ENCODE data around the gene WEE1.
A peak's percentile ranks its signal among the peaks of the same experiment; 100 is the strongest.

DNA sequence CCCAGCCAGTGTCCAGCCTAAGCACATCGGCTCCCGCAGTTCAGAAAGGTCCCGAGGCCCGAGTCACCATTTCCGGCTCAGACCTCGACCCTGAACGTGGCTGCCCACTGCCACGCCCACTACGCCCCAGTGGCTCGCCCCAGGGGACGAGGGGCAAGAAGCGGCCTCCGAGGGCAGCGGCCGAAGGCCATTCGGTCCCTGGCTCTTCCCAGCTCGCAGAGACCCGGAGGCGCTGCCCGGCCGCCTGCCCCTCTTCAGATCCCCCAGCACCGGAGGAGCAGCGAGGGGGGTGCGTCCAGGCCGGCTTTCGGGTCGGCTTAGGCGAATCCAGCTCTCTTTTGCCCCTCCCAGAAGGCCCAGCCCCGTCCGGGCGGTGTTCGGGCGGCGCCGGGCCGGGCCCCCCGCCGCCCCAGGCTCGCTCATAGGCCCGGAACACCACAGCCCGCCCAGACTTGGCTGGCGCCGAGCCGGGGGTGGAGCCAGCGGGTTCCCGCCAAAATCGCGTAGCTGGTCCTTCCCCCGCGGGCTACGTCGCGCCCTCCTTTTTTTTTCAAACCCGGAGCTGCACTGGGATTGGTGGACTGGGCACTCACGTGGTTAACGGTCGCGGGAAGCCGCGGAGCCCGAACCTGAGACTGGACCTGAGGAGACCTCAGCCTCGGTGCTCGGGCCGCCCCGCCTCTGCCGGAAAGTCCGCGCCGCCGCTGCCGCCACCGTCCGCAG is at the start of gene WEE1:
- TF ChIP-seq ARNTL (CRISPR knock-in tag; IDR thresholded peaks at IDR 0.05; ENCODE audit: borderline replicate concordance, low read depth) (no peak), ISL1 (CRISPR knock-in tag; IDR thresholded peaks at IDR 0.05) (no peak), ZFP3 (CRISPR knock-in tag; IDR thresholded peaks at IDR 0.05) (no peak), ZNF8 (CRISPR knock-in tag; IDR thresholded peaks at IDR 0.05) (no peak), SNAI2 (CRISPR knock-in tag; IDR thresholded peaks at IDR 0.05) (no peak), OSR1 (CRISPR knock-in tag; IDR thresholded peaks at IDR 0.05) (no peak), ZNF565 (CRISPR knock-in tag; conservative IDR thresholded peaks at IDR 0.05; ENCODE audit: low read depth) (no peak), ZFP30 (CRISPR knock-in tag; IDR thresholded peaks at IDR 0.05) (no peak), ZC3H10 (CRISPR knock-in tag; IDR thresholded peaks at IDR 0.05) (no peak), RARB (CRISPR knock-in tag; IDR thresholded peaks at IDR 0.05) (no peak)
- TF ChIP-seq, protein P1, sequence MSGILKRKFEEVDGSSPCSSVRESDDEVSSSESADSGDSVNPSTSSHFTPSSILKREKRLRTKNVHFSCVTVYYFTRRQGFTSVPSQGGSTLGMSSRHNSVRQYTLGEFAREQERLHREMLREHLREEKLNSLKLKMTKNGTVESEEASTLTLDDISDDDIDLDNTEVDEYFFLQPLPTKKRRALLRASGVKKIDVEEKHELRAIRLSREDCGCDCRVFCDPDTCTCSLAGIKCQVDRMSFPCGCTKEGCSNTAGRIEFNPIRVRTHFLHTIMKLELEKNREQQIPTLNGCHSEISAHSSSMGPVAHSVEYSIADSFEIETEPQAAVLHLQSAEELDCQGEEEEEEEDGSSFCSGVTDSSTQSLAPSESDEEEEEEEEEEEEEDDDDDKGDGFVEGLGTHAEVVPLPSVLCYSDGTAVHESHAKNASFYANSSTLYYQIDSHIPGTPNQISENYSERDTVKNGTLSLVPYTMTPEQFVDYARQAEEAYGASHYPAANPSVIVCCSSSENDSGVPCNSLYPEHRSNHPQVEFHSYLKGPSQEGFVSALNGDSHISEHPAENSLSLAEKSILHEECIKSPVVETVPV (CRISPR knock-in tag; IDR thresholded peaks at IDR 0.05), result no peak
- TF ChIP-seq, protein P2, sequence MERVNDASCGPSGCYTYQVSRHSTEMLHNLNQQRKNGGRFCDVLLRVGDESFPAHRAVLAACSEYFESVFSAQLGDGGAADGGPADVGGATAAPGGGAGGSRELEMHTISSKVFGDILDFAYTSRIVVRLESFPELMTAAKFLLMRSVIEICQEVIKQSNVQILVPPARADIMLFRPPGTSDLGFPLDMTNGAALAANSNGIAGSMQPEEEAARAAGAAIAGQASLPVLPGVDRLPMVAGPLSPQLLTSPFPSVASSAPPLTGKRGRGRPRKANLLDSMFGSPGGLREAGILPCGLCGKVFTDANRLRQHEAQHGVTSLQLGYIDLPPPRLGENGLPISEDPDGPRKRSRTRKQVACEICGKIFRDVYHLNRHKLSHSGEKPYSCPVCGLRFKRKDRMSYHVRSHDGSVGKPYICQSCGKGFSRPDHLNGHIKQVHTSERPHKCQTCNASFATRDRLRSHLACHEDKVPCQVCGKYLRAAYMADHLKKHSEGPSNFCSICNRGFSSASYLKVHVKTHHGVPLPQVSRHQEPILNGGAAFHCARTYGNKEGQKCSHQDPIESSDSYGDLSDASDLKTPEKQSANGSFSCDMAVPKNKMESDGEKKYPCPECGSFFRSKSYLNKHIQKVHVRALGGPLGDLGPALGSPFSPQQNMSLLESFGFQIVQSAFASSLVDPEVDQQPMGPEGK (CRISPR knock-in tag; IDR thresholded peaks at IDR 0.05; ENCODE audit: borderline replicate concordance), result peak; percentile 52; the same call in 1 of the 2 replicates
- TF ChIP-seq, protein P3, sequence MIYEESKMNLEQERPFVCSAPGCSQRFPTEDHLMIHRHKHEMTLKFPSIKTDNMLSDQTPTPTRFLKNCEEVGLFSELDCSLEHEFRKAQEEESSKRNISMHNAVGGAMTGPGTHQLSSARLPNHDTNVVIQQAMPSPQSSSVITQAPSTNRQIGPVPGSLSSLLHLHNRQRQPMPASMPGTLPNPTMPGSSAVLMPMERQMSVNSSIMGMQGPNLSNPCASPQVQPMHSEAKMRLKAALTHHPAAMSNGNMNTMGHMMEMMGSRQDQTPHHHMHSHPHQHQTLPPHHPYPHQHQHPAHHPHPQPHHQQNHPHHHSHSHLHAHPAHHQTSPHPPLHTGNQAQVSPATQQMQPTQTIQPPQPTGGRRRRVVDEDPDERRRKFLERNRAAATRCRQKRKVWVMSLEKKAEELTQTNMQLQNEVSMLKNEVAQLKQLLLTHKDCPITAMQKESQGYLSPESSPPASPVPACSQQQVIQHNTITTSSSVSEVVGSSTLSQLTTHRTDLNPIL (CRISPR knock-in tag; IDR thresholded peaks at IDR 0.05; ENCODE audit: low read depth), result no peak
